MM.1S (cell line): Measurements from ENCODE around the gene ALPI.

Experiments
- CTCF ChIP-seq: fragments of 300-600 bp; sonication (generic); IDR thresholded peaks from 2 replicates; pipeline ENCODE4 v1.5.1; 2016; ENCODE audit warnings: antibody characterized with exemption, low read length, mixed read lengths
- EZH2 ChIP-seq: fragments of 300-600 bp; sonication (generic); optimal IDR thresholded peaks from 2 replicates; pipeline ENCODE3; 2017; ENCODE audit warnings: low read depth, mild to moderate bottlenecking, antibody characterized with exemption, low read length, mixed read lengths
- EZH2phosphoT487 ChIP-seq: fragments of 300-600 bp; sonication (generic); IDR thresholded peaks from 2 replicates; pipeline ENCODE4 v1.6.1; 2018; ENCODE audit warnings: antibody characterized with exemption, low read length

GRCh38 chr2:232415736-232416520, 40.0 kb upstream of the ALPI start:
- TF ChIP-seq CTCF (no peak), EZH2 (no peak), EZH2phosphoT487 (no peak)
